GM13976 (cell line): Measurements from ENCODE around the gene NMT1.

Source experiments
- DNase-seq: peaks from one replicate; pipeline ENCODE4 v3.0.0; 2012; ENCODE audit warnings: low spot score
- CTCF ChIP-seq: IDR thresholded peaks from 2 replicates; pipeline ENCODE4 v1.5.1; 2012; ENCODE audit warnings: borderline replicate concordance, mild to moderate bottlenecking; ENCODE audit not compliant: insufficient read depth; ENCODE audit errors: extremely low read depth, missing control alignments, control extremely low read depth
- in situ Hi-C: fragments of 300-500 bp; cut with MboI; formaldehyde crosslinking; loops from one replicate; pipeline ENCODE4 v1.12.0; 2022; ENCODE audit warnings: low sequenced_read_pairs, mixed read lengths, inconsistent platforms; ENCODE audit not compliant: unreplicated experiment

The NMT1 gene

GRCh38 chr17:45149669-45150664, 88.8 kb downstream of the NMT1 start:
- in situ Hi-C loops: no loop called here
- TF ChIP-seq CTCF: no peak
- no peak for DNase-seq

- no peak for TF ChIP-seq CTCF
- in situ Hi-C loops: no loop called here
- DNase-seq: no peak
These were observed 90.0 kb downstream of the NMT1 start for GRCh38 chr17:45150911-45151809.

DNA sequence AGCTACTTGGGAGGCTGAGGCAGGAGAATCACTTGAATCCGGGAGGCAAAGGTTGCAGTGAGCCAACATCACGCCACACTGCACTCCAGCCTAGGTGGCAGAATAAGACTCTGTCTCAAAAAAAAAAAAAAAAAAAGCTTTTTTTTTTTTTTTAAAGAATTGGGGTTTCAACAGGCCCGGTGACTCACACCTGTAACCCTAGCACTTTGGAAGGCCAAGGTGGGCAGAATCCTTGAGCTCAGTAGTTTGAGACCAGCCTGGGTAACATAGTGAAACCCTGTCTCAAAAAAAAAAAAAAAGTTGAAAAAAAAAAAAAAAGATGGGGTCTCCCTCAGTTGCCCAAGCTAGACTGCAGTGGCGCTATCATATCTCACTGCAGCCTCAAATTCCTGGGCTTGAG, 93.9 kb downstream of the NMT1 start:
- no peak for TF ChIP-seq CTCF
- in situ Hi-C loops: no loop called here

DNA sequence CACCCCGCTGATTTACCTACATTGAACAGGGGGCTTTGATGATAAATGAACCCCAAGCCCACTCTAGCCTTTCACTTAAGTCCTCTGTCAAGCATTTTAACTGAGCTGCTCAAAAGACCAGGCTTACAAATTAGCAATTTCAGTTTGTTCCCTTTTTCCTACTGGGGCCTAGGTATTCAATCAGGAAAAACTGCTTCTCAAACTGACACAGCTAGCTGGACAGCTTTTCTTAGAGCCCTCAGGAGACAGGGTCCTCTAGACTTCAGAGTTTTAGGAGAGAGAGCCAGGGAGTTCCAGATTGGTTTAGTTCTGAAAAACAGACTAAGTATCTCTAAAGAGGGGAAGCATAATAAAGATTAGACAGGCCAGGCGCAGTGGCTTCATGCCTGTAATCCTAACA, 94.4 kb downstream of the NMT1 start:
- no peak for DNase-seq
- in situ Hi-C loops: no loop called here
- no peak for TF ChIP-seq CTCF

More for the DNA sequence above, 93.9 kb downstream of the NMT1 start:
- DNase-seq: no peak

DNA sequence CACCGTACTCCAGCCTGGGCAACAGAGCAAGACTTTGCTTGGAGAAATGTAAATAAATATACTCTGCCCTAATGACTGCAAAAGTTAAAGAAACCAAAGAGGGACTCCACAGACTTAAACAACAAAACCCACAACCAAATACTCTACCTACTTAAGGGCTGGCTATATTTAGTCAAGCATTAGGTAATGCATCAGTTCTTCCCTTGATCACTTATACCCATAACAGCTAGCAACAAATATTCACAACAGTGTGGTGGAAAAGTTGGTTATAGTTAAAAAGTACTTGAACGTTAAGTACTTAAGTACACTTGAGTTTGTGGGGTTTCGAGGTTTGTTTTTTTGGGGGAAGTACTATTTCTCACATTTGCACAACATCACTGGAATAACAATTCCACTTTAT, 95.1 kb downstream of the NMT1 start:
- in situ Hi-C loops: no loop called here
- no peak for TF ChIP-seq CTCF
- DNase-seq: no peak
